GM12891 (cell line): ENCODE results near the gene ABCG4.
A peak's percentile ranks its signal among the peaks of the same experiment; 100 is the strongest.
"Not testable (repeated sequence)": the region's sequence is repeated elsewhere in the genome, so short reads cannot be mapped to it uniquely, and the experiment has no call there.

Experiments used
- DNase-seq: peaks from one replicate; pipeline ENCODE4 v3.0.0; 2011; ENCODE audit warnings: low spot score; ENCODE audit not compliant: insufficient read length
- FAIRE-seq: peaks from 2 replicates; lab custom pipeline; 2011; peaks lifted over from hg19 to GRCh38; lab: Jason Lieb, UNC
- PAX5 ChIP-seq: IDR thresholded peaks from 2 replicates; pipeline ENCODE4 v1.6.1; 2011; ENCODE audit warnings: low read length, moderate library complexity, mild to moderate bottlenecking; ENCODE audit not compliant: insufficient read depth, severe bottlenecking
- POLR2A ChIP-seq: IDR thresholded peaks from 2 replicates; pipeline ENCODE4 v1.6.1; 2011; ENCODE audit warnings: low read depth, low read length, control low read depth
- POLR2AphosphoS5 ChIP-seq: IDR thresholded peaks from 2 replicates; pipeline ENCODE4 v1.6.1; 2011; ENCODE audit warnings: low read depth, low read length, control low read depth
- POU2F2 ChIP-seq: IDR thresholded peaks from 2 replicates; pipeline ENCODE4 v1.6.1; 2011; ENCODE audit warnings: low read depth, mild to moderate bottlenecking, control low read depth, low read length, moderate library complexity
- SPI1 ChIP-seq: IDR thresholded peaks from 2 replicates; pipeline ENCODE4 v1.6.1; 2011; ENCODE audit warnings: low read depth, low read length, control low read depth
- TAF1 ChIP-seq: IDR thresholded peaks from 2 replicates; pipeline ENCODE4 v1.6.1; 2011; ENCODE audit warnings: low read depth, low read length, control low read depth

ABCG4 gene

GRCh38 chr11:119166368-119167076 lies 17.7 kb downstream of the ABCG4 start:
- no peak for TF ChIP-seq POU2F2
- TF ChIP-seq POLR2AphosphoS5 = no peak
- FAIRE-seq = peak; percentile 5
- DNase-seq = no peak

- DNase-seq, FAIRE-seq: not testable (repeated sequence)
Measured at GRCh38 chr11:119167077-119167458, 18.2 kb downstream of the ABCG4 start.

GRCh38 chr11:119167933-119168332 lies 19.1 kb downstream of the ABCG4 start:
- TF ChIP-seq SPI1 = no peak

GRCh38 chr11:119168471-119169281 lies 19.8 kb downstream of the ABCG4 start, which contains the start of gene NLRX1:
Gene NLRX1 (plus strand): TSS chr11:119168725. CDS start chr11:119171404, 2,679 bp downstream.
- peak; percentile 78 for FAIRE-seq
- peak; percentile 97 for DNase-seq
- no peak for TF ChIP-seq POU2F2
- no peak for TF ChIP-seq PAX5
- TF ChIP-seq POLR2A = peak; percentile 35; the same call in 1 of the 2 replicates
- TF ChIP-seq TAF1 = peak; percentile 18; the same call in 1 of the 2 replicates
- no peak for TF ChIP-seq POLR2AphosphoS5
- TF ChIP-seq SPI1 = no peak

More at GRCh38 chr11:119167933-119168332, 19.1 kb downstream of the ABCG4 start:
- no peak for FAIRE-seq
- DNase-seq = no peak

- FAIRE-seq (no peak), DNase-seq (peak; percentile 52)
- TF ChIP-seq TAF1 (no peak), SPI1 (no peak), PAX5 (no peak), POU2F2 (no peak), POLR2A (no peak), POLR2AphosphoS5 (no peak)
Measured at GRCh38 chr11:119169282-119169719, 20.4 kb downstream of the ABCG4 start.

- FAIRE-seq = no peak
- DNase-seq = no peak
- TF ChIP-seq SPI1 (0 out of 2 replicates have a peak, but pooled peaks have one; percentile 4), POU2F2 (no peak)
Measured at GRCh38 chr11:119172513-119172912, 23.7 kb downstream of the ABCG4 start.

- TF ChIP-seq POU2F2 (no peak), POLR2AphosphoS5 (no peak), POLR2A (no peak), PAX5 (no peak), TAF1 (no peak), SPI1 (no peak)
- DNase-seq = no peak
- no peak for FAIRE-seq
Measured at GRCh38 chr11:119173453-119173852, 24.6 kb downstream of the ABCG4 start.

GRCh38 chr11:119175493-119176077 lies 26.7 kb downstream of the ABCG4 start:
- FAIRE-seq (no peak), DNase-seq (no peak)
- no peak for TF ChIP-seq TAF1
- no peak for TF ChIP-seq POU2F2
- no peak for TF ChIP-seq SPI1
- no peak for TF ChIP-seq POLR2AphosphoS5
- TF ChIP-seq PAX5 = no peak
- no peak for TF ChIP-seq POLR2A

GRCh38 chr11:119178166-119178680 lies 29.4 kb downstream of the ABCG4 start:
- TF ChIP-seq TAF1 (no peak), POLR2A (no peak), POLR2AphosphoS5 (no peak), PAX5 (no peak), SPI1 (no peak), POU2F2 (no peak)
- DNase-seq = no peak

GRCh38 chr11:119179342-119179741 lies 30.5 kb downstream of the ABCG4 start:
- FAIRE-seq (no peak), DNase-seq (no peak)
- TF ChIP-seq POLR2AphosphoS5 = no peak
- TF ChIP-seq SPI1 = no peak
- TF ChIP-seq TAF1 = no peak

More at GRCh38 chr11:119178166-119178680, 29.4 kb downstream of the ABCG4 start:
- FAIRE-seq = no peak

- DNase-seq = no peak
- FAIRE-seq = no peak
- no peak for TF ChIP-seq POLR2A
- no peak for TF ChIP-seq PAX5
Measured at GRCh38 chr11:119179983-119180382, 31.1 kb downstream of the ABCG4 start.
